ENCODE data around the gene TNRC6C.
"Not testable (repeated sequence)": the region's sequence is repeated elsewhere in the genome, so short reads cannot be mapped to it uniquely, and the experiment has no call there.

Gene TNRC6C

GRCh38 chr17:78081551-78081950 lies 123.0 kb downstream of the TNRC6C start:
- TF ChIP-seq CTCF (IDR thresholded peaks at IDR 0.05; ENCODE audit: low read depth, low read length), result no peak
- in situ Hi-C loops (cut with HindIII; ENCODE audit: low sequenced_read_pairs), result no loop called here
- H3K4me3 ChIP-seq (ENCODE audit: low read depth, low read length), result no peak overlapping the region
- DNase-seq (ENCODE audit: low read depth, low spot score), result no peak

GRCh38 chr17:78082355-78082872 lies 123.9 kb downstream of the TNRC6C start:
- H3K4me3 ChIP-seq (ENCODE audit: low read depth, low read length); DNase-seq (ENCODE audit: low read depth, low spot score); in situ Hi-C loops (cut with HindIII; ENCODE audit: low sequenced_read_pairs): not testable (repeated sequence)

- no peak for DNase-seq (ENCODE audit: low read depth, low spot score)
- in situ Hi-C loops (cut with HindIII; ENCODE audit: low sequenced_read_pairs), result no loop called here
- no peak for TF ChIP-seq CTCF (IDR thresholded peaks at IDR 0.05; ENCODE audit: low read depth, low read length)
- H3K4me3 ChIP-seq (ENCODE audit: low read depth, low read length), result no peak overlapping the region
Measured at GRCh38 chr17:78082988-78083387, 124.5 kb downstream of the TNRC6C start.

- TF ChIP-seq CTCF (IDR thresholded peaks at IDR 0.05; ENCODE audit: low read depth, low read length), result no peak
- DNase-seq (ENCODE audit: low read depth, low spot score), result no peak
- H3K4me3 ChIP-seq (ENCODE audit: low read depth, low read length), result no peak overlapping the region
- in situ Hi-C loops (cut with HindIII; ENCODE audit: low sequenced_read_pairs), result no loop called here
Measured at GRCh38 chr17:78086740-78087139, 128.2 kb downstream of the TNRC6C start.

GRCh38 chr17:78088529-78088928 lies 130.0 kb downstream of the TNRC6C start:
- no peak for DNase-seq (ENCODE audit: low read depth, low spot score)
- in situ Hi-C loops (cut with HindIII; ENCODE audit: low sequenced_read_pairs), result no loop called here
- no peak overlapping the region for H3K4me3 ChIP-seq (ENCODE audit: low read depth, low read length)
- no peak for TF ChIP-seq CTCF (IDR thresholded peaks at IDR 0.05; ENCODE audit: low read depth, low read length)

GRCh38 chr17:78089576-78090281 lies 131.2 kb downstream of the TNRC6C start:
- in situ Hi-C loops (cut with HindIII; ENCODE audit: low sequenced_read_pairs), result no loop called here

More at GRCh38 chr17:78089576-78090281, 131.2 kb downstream of the TNRC6C start:
- DNase-seq (ENCODE audit: low read depth, low spot score), result no peak
- no peak overlapping the region for H3K4me3 ChIP-seq (ENCODE audit: low read depth, low read length)
- no peak for TF ChIP-seq CTCF (IDR thresholded peaks at IDR 0.05; ENCODE audit: low read depth, low read length)
